HEK293 (cell line): Measurements from ENCODE around the gene HDAC1.
A peak's percentile ranks its signal among the peaks of the same experiment; 100 is the strongest.

Experiments used
- CTCF ChIA-PET: fragments of 350-600 bp; formaldehyde crosslinking; extraction: SDS; loops from one replicate; lab custom pipeline; 2021; ENCODE audit warnings: antibody characterized with exemption; lab: Yijun Ruan, JAX
- POLR2A ChIA-PET: fragments of 300-600 bp; formaldehyde crosslinking; extraction: SDS; loops from one replicate; lab custom pipeline; 2020; ENCODE audit warnings: antibody characterized with exemption, inconsistent platforms; lab: Yijun Ruan, JAX
- H3K27ac ChIP-seq: fragments of 200-500 bp; sonication (Bioruptor generic); 2 replicates; pipeline ENCODE4 v1.5.1; 2014; ENCODE audit warnings: low read depth, low read length, control low read depth, inconsistent platforms; ENCODE audit errors: extremely low read depth
- H3K36me3 ChIP-seq, 2 experiments: fragments of 200-500 bp in 1 of 2; sonication (Bioruptor generic) in 1 of 2; 1 replicate in 1 of 2; 2 replicates in 1 of 2; pipeline ENCODE4 v1.5.1; 2014 to 2017; ENCODE audit warnings: inconsistent platforms in 2 of 2, low read length in 2 of 2; ENCODE audit not compliant: control insufficient read depth in 2 of 2, insufficient read depth in 1 of 2
- H3K4me1 ChIP-seq: fragments of 200-500 bp; sonication (Bioruptor generic); 2 replicates; pipeline ENCODE4 v1.5.1; 2014; ENCODE audit warnings: mild to moderate bottlenecking, low read length, inconsistent platforms; ENCODE audit not compliant: control insufficient read depth, insufficient read depth
- H3K4me3 ChIP-seq: 2 replicates; pipeline ENCODE4 v1.5.1; 2011; ENCODE audit warnings: low read depth, mild to moderate bottlenecking, control low read depth, low read length, moderate library complexity
- H3K9me3 ChIP-seq: fragments of 200-500 bp; sonication (Bioruptor generic); 2 replicates; pipeline ENCODE4 v1.5.1; 2014; ENCODE audit warnings: low read depth, low read length, inconsistent platforms; ENCODE audit not compliant: control insufficient read depth, insufficient read depth
- HIC1 ChIP-seq: fragments of 450-650 bp; formaldehyde crosslinking; IDR thresholded peaks from 2 replicates; pipeline ENCODE4 v1.5.1; 2016; ENCODE audit warnings: missing biosample characterization, missing genetic modification characterization
- KLF16 ChIP-seq: fragments of 450-650 bp; formaldehyde crosslinking; IDR thresholded peaks from 2 replicates; pipeline ENCODE4 v1.5.1; 2017; ENCODE audit warnings: missing biosample characterization, missing genetic modification characterization
- PRDM1 ChIP-seq: fragments of 450-650 bp; formaldehyde crosslinking; IDR thresholded peaks from 2 replicates; pipeline ENCODE4; 2016; ENCODE audit warnings: missing biosample characterization, missing genetic modification characterization
- PRDM10 ChIP-seq: fragments of 450-650 bp; formaldehyde crosslinking; IDR thresholded peaks from 2 replicates; pipeline ENCODE4 v1.5.1; 2016; ENCODE audit warnings: missing biosample characterization, missing genetic modification characterization
- SP7 ChIP-seq: fragments of 450-650 bp; formaldehyde crosslinking; IDR thresholded peaks from 2 replicates; pipeline ENCODE4 v1.5.1; 2016; ENCODE audit warnings: missing biosample characterization, missing genetic modification characterization
- ZBTB17 ChIP-seq: fragments of 450-650 bp; formaldehyde crosslinking; IDR thresholded peaks from 2 replicates; pipeline ENCODE4 v1.5.1; 2016; ENCODE audit warnings: missing biosample characterization, missing genetic modification characterization
- ZBTB48 ChIP-seq: fragments of 450-650 bp; formaldehyde crosslinking; IDR thresholded peaks from 2 replicates; pipeline ENCODE4 v1.5.1; 2016; ENCODE audit warnings: missing biosample characterization, missing genetic modification characterization
- ZFP41 ChIP-seq: fragments of 450-650 bp; formaldehyde crosslinking; IDR thresholded peaks from 2 replicates; pipeline ENCODE4 v1.5.1; 2016; ENCODE audit warnings: missing biosample characterization, missing genetic modification characterization, borderline replicate concordance
- ZNF211 ChIP-seq: fragments of 450-650 bp; formaldehyde crosslinking; IDR thresholded peaks from 2 replicates; pipeline ENCODE4 v1.5.1; 2016; ENCODE audit warnings: low read depth, missing biosample characterization, missing genetic modification characterization
- ZNF302 ChIP-seq: fragments of 450-650 bp; formaldehyde crosslinking; IDR thresholded peaks from 2 replicates; pipeline ENCODE4 v1.5.1; 2016; ENCODE audit warnings: missing biosample characterization, missing genetic modification characterization, low read depth
- ZNF335 ChIP-seq: fragments of 450-650 bp; formaldehyde crosslinking; conservative IDR thresholded peaks from 2 replicates; pipeline ENCODE4 v1.5.1; 2016; ENCODE audit warnings: missing biosample characterization, missing genetic modification characterization
- ZNF76 ChIP-seq: fragments of 450-650 bp; formaldehyde crosslinking; IDR thresholded peaks from 2 replicates; pipeline ENCODE4; 2016; ENCODE audit warnings: low read depth, missing biosample characterization, missing genetic modification characterization, borderline replicate concordance
- ZSCAN18 ChIP-seq: fragments of 450-650 bp; formaldehyde crosslinking; IDR thresholded peaks from 2 replicates; pipeline ENCODE4 v1.5.1; 2016; ENCODE audit warnings: missing biosample characterization, missing genetic modification characterization
- ZSCAN30 ChIP-seq: fragments of 450-650 bp; IDR thresholded peaks from 2 replicates; pipeline ENCODE4 v1.5.1; 2018; ENCODE audit warnings: missing biosample characterization, mild to moderate bottlenecking, missing genetic modification characterization, moderate library complexity

HDAC1 gene

GRCh38 chr1:32333251-32333963, 41.5 kb downstream of the HDAC1 start (continued):
- TF ChIP-seq SP7 (tag by site-specific recombination) (no peak), ZBTB17 (tag by site-specific recombination) (no peak)

- H3K4me3 ChIP-seq = peak overlapping the region; percentile 84
- POLR2A ChIA-PET = interaction anchor here (0.6 to 5.8 kb wide), 4 partner anchors 18 to 86 kb away, joined by 3 to 100 read pairs (median 3); partner anchors contain the start of gene BSDC1
- no peaks in the 10 kb centered on the region for H3K4me1 ChIP-seq
- H3K36me3 ChIP-seq = peaks cover 0 to 57% of the 10 kb centered on the region in 2 experiments; a peak in 1 of 3 replicates
- H3K9me3 ChIP-seq = no peaks in the 10 kb centered on the region
- CTCF ChIA-PET = interaction anchor here (0.6 to 1.0 kb wide), 2 partner anchors 12 to 119 kb away, joined by 3 read pairs; no protein-coding TSS in a partner anchor
- TF ChIP-seq ZNF302 (tag by site-specific recombination) = no peak
- no peak for TF ChIP-seq ZSCAN18
- TF ChIP-seq ZSCAN30 = no peak
- no peak for TF ChIP-seq ZNF335 (tag by site-specific recombination)
- peak; percentile 47 for TF ChIP-seq ZNF76 (tag by site-specific recombination)
- TF ChIP-seq PRDM10 (tag by site-specific recombination) = peak; percentile 57
- TF ChIP-seq ZNF211 (tag by site-specific recombination) = no peak
- peak; percentile 100 for TF ChIP-seq ZBTB48 (tag by site-specific recombination)
- TF ChIP-seq PRDM1 (tag by site-specific recombination) = peak; percentile 23; the same call in 1 of the 2 replicates
- peak; percentile 58; the same call in 1 of the 2 replicates for TF ChIP-seq HIC1 (tag by site-specific recombination)
- TF ChIP-seq KLF16 (tag by site-specific recombination) = no peak
- TF ChIP-seq ZFP41 (tag by site-specific recombination) = no peak
- peak overlapping the region; percentile 76; the same call in 1 of the 2 replicates for H3K27ac ChIP-seq
These were observed 42.5 kb downstream of the HDAC1 start for GRCh38 chr1:32334274-32334861.
